Stimulated activated naive CD8-positive, alpha-beta T cell treated with anti-CD3 and anti-CD28 coated beads, Interleukin-15, amount 100 ng/mL, for 72 hours (primary cell): Measurements from ENCODE around the gene IFNG-AS1.

Experiments
- ATAC-seq: fragments of 150-1000 bp; cut with Tn5 transposase; 2 replicates; pipeline ENCODE4 v1.10.0; 2021; ENCODE audit warnings: mild to moderate bottlenecking, moderate library complexity
- DNase-seq, 2 donors: peaks; one replicate each; pipeline ENCODE4 v3.0.0; 2021 to 2022
- H3K27ac Mint-ChIP-seq, 2 donors: one replicate each; pipeline ENCODE4 v1.8.0; 2022; ENCODE audit warnings: mild to moderate bottlenecking in 2 of 2, mixed read lengths in 2 of 2, moderate library complexity in 2 of 2
- H3K27me3 Mint-ChIP-seq: one replicate; pipeline ENCODE4 v1.8.0; 2022; ENCODE audit warnings: mixed read lengths
- H3K4me1 Mint-ChIP-seq: one replicate; pipeline ENCODE4 v1.8.0; 2022; ENCODE audit warnings: mild to moderate bottlenecking, mixed read lengths
- H3K4me3 Mint-ChIP-seq, 2 donors: one replicate each; pipeline ENCODE4 v1.8.0; 2022; ENCODE audit warnings: mild to moderate bottlenecking in 2 of 2, mixed read lengths in 2 of 2, moderate library complexity in 1 of 2
- H3K9me3 Mint-ChIP-seq, 2 donors: one replicate each; pipeline ENCODE4 v1.8.0; 2022; ENCODE audit warnings: mixed read lengths in 2 of 2

The IFNG-AS1 gene

GRCh38 chr12:67989184-67989920, at the start of gene IFNG-AS1:
IFNG-AS1 (plus strand) TSS chr12:67989447.
- no peaks in the 10 kb centered on the region for H3K27me3 Mint-ChIP-seq
- DNase-seq (peak in 1 of 2 donors; percentile 47), ATAC-seq (peak; percentile 41)
- peak within 1 kb of the TSS; percentile 74 to 93 for H3K4me3 Mint-ChIP-seq
- H3K4me1 Mint-ChIP-seq = peaks cover 41% of the 10 kb centered on the region
- H3K9me3 Mint-ChIP-seq = peaks cover 10% of the 10 kb centered on the region in 2 donors
- peak within 1 kb of the TSS; percentile 91 to 93 for H3K27ac Mint-ChIP-seq

DNA sequence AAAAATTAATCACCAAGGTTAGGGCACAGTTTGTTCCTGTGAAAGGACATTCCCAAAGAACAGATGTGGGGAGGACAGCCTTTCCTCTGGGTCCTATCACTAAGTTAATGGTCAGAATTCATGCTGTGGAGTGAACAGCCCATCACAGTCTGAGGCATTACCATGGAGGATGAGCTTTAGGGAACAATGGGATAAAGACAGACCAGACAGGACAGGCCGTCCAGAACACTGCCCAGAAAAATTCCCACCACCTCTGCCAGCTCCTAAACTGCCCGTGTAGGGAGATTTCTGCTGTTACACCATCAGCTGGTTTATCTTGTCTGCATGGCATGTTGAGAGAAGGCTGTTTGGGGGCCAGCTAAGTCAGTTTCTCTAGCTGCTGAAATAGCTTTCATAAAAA, 49.6 kb upstream of the IFNG-AS1 start:
- no peak overlapping the region for H3K27ac Mint-ChIP-seq
- H3K27me3 Mint-ChIP-seq = peaks cover 19% of the 10 kb centered on the region
- H3K9me3 Mint-ChIP-seq = no peaks in the 10 kb centered on the region
- ATAC-seq = no peak
- no peak for DNase-seq
- H3K4me3 Mint-ChIP-seq = no peak overlapping the region
- peaks cover 6% of the 10 kb centered on the region for H3K4me1 Mint-ChIP-seq

DNA sequence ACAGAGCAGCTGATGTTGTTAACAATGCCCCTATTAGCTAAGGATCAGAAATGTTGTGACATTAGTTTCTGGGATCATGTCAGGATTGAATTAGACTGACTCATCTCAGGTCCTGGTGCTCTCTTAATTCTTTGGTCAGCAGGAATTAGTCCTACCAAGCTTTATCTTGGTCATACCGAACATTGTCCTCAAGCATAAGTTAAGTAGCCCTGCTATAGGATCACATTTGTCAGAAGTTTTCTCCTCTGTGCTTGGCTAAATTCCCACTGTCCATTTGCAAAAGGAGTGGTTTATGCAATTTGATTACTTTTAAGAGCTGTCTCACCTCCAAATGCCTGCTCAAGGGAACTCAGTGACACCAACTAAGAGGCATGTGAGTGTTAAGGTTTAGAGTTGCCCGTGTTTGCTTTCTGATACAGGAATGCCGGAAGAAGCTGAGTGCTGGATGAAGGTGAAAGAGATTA, 48.4 kb upstream of the IFNG-AS1 start:
- H3K4me1 Mint-ChIP-seq = peaks cover 6% of the 10 kb centered on the region
- H3K4me3 Mint-ChIP-seq = no peak overlapping the region
- no peak overlapping the region for H3K27ac Mint-ChIP-seq
- DNase-seq = no peak
- H3K9me3 Mint-ChIP-seq = no peaks in the 10 kb centered on the region
- ATAC-seq = no peak
- H3K27me3 Mint-ChIP-seq = peaks cover 19% of the 10 kb centered on the region

DNA sequence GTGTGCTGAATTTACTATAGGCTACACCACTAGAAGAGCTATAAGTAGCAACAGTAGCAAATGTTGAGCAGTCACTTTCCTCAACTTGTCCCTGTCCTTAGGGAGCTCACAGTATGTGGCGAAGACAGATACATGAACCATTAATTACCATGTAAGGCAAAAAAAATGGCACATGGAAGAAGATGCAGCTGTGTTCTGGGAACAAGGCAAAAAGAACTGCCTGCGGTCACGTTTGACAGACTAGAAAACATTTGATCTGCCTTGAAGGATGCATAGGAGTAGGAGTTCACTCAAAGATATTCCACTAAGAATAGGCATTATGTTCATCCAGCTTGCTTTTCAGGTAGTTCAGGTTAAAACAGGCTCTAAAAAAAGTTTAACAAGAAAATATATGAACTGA, 46.5 kb upstream of the IFNG-AS1 start:
- Mint-ChIP-seq H3K4me3 (no peak overlapping the region), H3K9me3 (no peaks in the 10 kb centered on the region), H3K27ac (no peak overlapping the region), H3K4me1 (peaks cover 6% of the 10 kb centered on the region), H3K27me3 (peaks cover 19% of the 10 kb centered on the region)
- no peak for DNase-seq
- ATAC-seq = no peak

GRCh38 chr12:67943141-67943892, 45.9 kb upstream of the IFNG-AS1 start:
- Mint-ChIP-seq H3K9me3 (no peaks in the 10 kb centered on the region), H3K4me1 (peaks cover 6% of the 10 kb centered on the region), H3K27ac (peak overlapping the region in 1 of 2 donors; percentile 72), H3K4me3 (no peak overlapping the region), H3K27me3 (peaks cover 14% of the 10 kb centered on the region)
- ATAC-seq (peak; percentile 80), DNase-seq (peak; percentile 43 to 51)

DNA sequence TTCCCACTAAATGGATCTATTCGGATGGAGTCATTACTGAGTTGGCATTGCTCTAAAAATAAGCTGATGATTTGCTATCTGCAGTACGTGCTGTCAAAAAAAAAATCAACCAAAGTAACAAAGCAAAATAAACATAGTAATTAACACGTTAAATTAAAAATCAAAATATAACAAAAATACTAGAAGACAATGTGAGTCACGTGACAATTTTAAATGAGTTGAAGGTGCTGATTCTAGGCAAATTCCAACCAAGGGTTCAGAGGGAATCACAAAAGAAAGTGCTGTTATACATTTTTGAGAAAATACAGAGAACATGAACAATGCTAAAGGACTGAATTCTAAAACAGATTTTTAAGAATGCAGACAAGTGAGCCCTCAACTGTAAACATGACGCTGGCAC, 45.2 kb upstream of the IFNG-AS1 start:
- Mint-ChIP-seq H3K27ac (no peak overlapping the region), H3K27me3 (peaks cover 12% of the 10 kb centered on the region), H3K4me3 (no peak overlapping the region), H3K9me3 (no peaks in the 10 kb centered on the region), H3K4me1 (peaks cover 6% of the 10 kb centered on the region)
- no peak for ATAC-seq
- no peak for DNase-seq

GRCh38 chr12:67952787-67953186, 36.5 kb upstream of the IFNG-AS1 start:
- no peak for ATAC-seq
- Mint-ChIP-seq H3K9me3 (no peaks in the 10 kb centered on the region), H3K4me1 (no peaks in the 10 kb centered on the region), H3K27me3 (peaks cover 12% of the 10 kb centered on the region), H3K4me3 (no peak overlapping the region), H3K27ac (no peak overlapping the region)
- DNase-seq = no peak

DNA sequence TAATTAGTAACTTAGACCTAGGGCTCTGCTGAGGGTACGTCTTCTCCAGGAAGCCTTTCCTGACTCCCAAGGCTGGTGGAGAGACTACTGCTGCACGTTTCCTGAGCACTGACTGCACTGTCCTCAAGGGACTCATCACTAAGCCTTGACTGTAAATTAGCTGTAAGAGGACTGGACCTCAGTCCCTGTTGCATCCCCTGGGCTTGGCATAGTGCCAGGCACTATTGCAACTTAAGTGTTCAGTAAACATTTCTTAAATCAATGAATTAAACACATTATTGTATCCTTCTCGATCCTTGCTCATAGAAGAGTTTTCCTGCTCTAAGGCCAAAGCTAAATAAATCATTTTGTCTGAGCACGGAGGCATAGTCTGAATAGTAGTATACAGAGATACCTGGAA, 31.9 kb upstream of the IFNG-AS1 start:
- no peaks in the 10 kb centered on the region for H3K9me3 Mint-ChIP-seq
- H3K27ac Mint-ChIP-seq = no peak overlapping the region
- no peak for DNase-seq
- no peak for ATAC-seq
- H3K4me3 Mint-ChIP-seq = no peak overlapping the region
- peaks cover 7% of the 10 kb centered on the region for H3K27me3 Mint-ChIP-seq
- no peaks in the 10 kb centered on the region for H3K4me1 Mint-ChIP-seq

DNA sequence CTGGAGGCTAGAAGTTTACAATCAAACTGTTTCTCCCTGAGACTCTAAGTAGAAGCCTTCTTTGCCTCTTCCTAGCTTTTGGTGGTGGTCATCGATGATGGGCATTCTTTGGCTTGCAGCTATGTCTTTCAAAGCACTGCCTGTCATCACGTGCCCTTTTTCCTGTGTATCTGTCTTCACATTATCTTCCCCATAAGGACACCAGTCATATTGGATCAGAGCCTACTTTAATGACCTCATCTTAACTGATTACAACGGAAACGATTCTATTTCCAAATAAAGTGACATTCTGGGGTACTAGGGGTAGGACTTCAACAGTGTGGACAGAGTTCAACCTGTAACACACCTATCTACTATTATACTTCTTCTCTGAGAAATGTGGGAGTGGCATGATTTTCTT, 31.1 kb upstream of the IFNG-AS1 start:
- ATAC-seq (no peak), DNase-seq (no peak)
- H3K27ac Mint-ChIP-seq = peak overlapping the region in 1 of 2 donors; percentile 6
- H3K4me1 Mint-ChIP-seq = no peaks in the 10 kb centered on the region
- no peak overlapping the region for H3K4me3 Mint-ChIP-seq
- H3K9me3 Mint-ChIP-seq = no peaks in the 10 kb centered on the region
- peaks cover under 1% of the 10 kb centered on the region for H3K27me3 Mint-ChIP-seq

DNA sequence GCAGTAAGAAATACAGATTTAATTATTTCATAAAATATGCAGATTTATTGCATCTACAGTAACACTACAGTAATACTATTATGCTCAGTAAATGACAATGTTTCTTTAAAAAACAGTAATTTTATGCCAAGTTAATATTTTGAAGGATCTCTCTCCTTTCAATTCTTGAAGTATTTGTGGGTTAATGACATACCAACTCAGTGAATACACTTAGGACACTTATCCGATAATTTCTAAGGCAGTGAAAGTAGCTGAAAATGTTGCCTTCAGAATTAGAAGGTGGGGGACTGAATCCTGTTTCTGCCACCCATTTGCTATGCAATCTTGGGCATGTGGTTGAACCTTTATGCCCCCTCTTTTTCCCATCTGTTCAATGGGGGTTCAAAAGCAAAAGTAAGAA, 24.8 kb upstream of the IFNG-AS1 start:
- no peaks in the 10 kb centered on the region for H3K4me1 Mint-ChIP-seq
- H3K27me3 Mint-ChIP-seq = no peaks in the 10 kb centered on the region
- no peak for ATAC-seq
- no peak overlapping the region for H3K27ac Mint-ChIP-seq
- no peaks in the 10 kb centered on the region for H3K9me3 Mint-ChIP-seq
- DNase-seq = no peak
- no peak overlapping the region for H3K4me3 Mint-ChIP-seq

- DNase-seq (no peak), ATAC-seq (no peak)
- no peak overlapping the region for H3K27ac Mint-ChIP-seq
- no peak overlapping the region for H3K4me3 Mint-ChIP-seq
- H3K4me1 Mint-ChIP-seq = no peaks in the 10 kb centered on the region
- H3K9me3 Mint-ChIP-seq = no peaks in the 10 kb centered on the region
- no peaks in the 10 kb centered on the region for H3K27me3 Mint-ChIP-seq
Measured at GRCh38 chr12:67966560-67966959, 22.7 kb upstream of the IFNG-AS1 start.

GRCh38 chr12:67968321-67968720, 20.9 kb upstream of the IFNG-AS1 start:
- H3K4me3 Mint-ChIP-seq = no peak overlapping the region
- no peaks in the 10 kb centered on the region for H3K9me3 Mint-ChIP-seq
- DNase-seq (no peak), ATAC-seq (no peak)
- no peaks in the 10 kb centered on the region for H3K27me3 Mint-ChIP-seq
- no peaks in the 10 kb centered on the region for H3K4me1 Mint-ChIP-seq
- H3K27ac Mint-ChIP-seq = no peak overlapping the region

- DNase-seq (no peak), ATAC-seq (no peak)
- no peak overlapping the region for H3K4me3 Mint-ChIP-seq
- H3K27me3 Mint-ChIP-seq = no peaks in the 10 kb centered on the region
- no peak overlapping the region for H3K27ac Mint-ChIP-seq
- H3K9me3 Mint-ChIP-seq = peaks cover 0 to under 1% of the 10 kb centered on the region in 2 donors
- no peaks in the 10 kb centered on the region for H3K4me1 Mint-ChIP-seq
Measured at GRCh38 chr12:67968725-67969124, 20.5 kb upstream of the IFNG-AS1 start.

- Mint-ChIP-seq H3K4me3 (no peak overlapping the region), H3K27ac (no peak overlapping the region), H3K4me1 (no peaks in the 10 kb centered on the region), H3K9me3 (peaks cover 0 to 5% of the 10 kb centered on the region in 2 donors), H3K27me3 (no peaks in the 10 kb centered on the region)
- ATAC-seq (no peak), DNase-seq (no peak)
Measured at GRCh38 chr12:67969134-67969802, 20.0 kb upstream of the IFNG-AS1 start.

GRCh38 chr12:67977668-67978067, 11.6 kb upstream of the IFNG-AS1 start:
- H3K4me3 Mint-ChIP-seq = no peak overlapping the region
- no peak for ATAC-seq
- H3K27ac Mint-ChIP-seq = no peak overlapping the region
- no peak for DNase-seq
- H3K27me3 Mint-ChIP-seq = peaks cover 8% of the 10 kb centered on the region
- peaks cover 0 to 34% of the 10 kb centered on the region in 2 donors for H3K9me3 Mint-ChIP-seq
- no peaks in the 10 kb centered on the region for H3K4me1 Mint-ChIP-seq

- no peaks in the 10 kb centered on the region for H3K4me1 Mint-ChIP-seq
- peaks cover 8% of the 10 kb centered on the region for H3K27me3 Mint-ChIP-seq
- peaks cover 0 to 19% of the 10 kb centered on the region in 2 donors for H3K9me3 Mint-ChIP-seq
- no peak overlapping the region for H3K27ac Mint-ChIP-seq
- ATAC-seq (no peak), DNase-seq (no peak)
- no peak overlapping the region for H3K4me3 Mint-ChIP-seq
Measured at GRCh38 chr12:67980391-67980790, 8.9 kb upstream of the IFNG-AS1 start.
